Measurements from ENCODE around the gene MYL6B.
A peak's percentile ranks its signal among the peaks of the same experiment; 100 is the strongest.
"Not testable (repeated sequence)": the region's sequence is repeated elsewhere in the genome, so short reads cannot be mapped to it uniquely, and the experiment has no call there.

The MYL6B gene

GRCh38 chr12:56152132-56152755 is at the start of gene MYL6B:
MYL6B (plus strand) TSS chr12:56152587; CDS start chr12:56153919, 1,332 bp downstream.
- peak; percentile 92 for DNase-seq (ENCODE audit: low read depth)

- no peak for DNase-seq (ENCODE audit: low read depth)
These were observed 49.7 kb upstream of the MYL6B start for GRCh38 chr12:56102683-56103065.

GRCh38 chr12:56103066-56103711 is 49.2 kb upstream of the MYL6B start:
- no peak for DNase-seq (ENCODE audit: low read depth)

- no peak for DNase-seq (ENCODE audit: low read depth)
These were observed 48.6 kb upstream of the MYL6B start for GRCh38 chr12:56103823-56104108.

GRCh38 chr12:56104109-56104814 is 48.1 kb upstream of the MYL6B start, which contains the start of gene PA2G4:
PA2G4 (plus strand) TSS chr12:56104559; CDS start chr12:56104738, 179 bp downstream.
- DNase-seq (ENCODE audit: low read depth): peak; percentile 95

- peak; percentile 15 for DNase-seq (ENCODE audit: low read depth)
These were observed 47.4 kb upstream of the MYL6B start for GRCh38 chr12:56104815-56105608.

GRCh38 chr12:56105609-56105902 is 46.8 kb upstream of the MYL6B start:
- no peak for DNase-seq (ENCODE audit: low read depth)

- no peak for DNase-seq (ENCODE audit: low read depth)
These were observed 45.1 kb upstream of the MYL6B start for GRCh38 chr12:56107242-56107641.

GRCh38 chr12:56110571-56110970 is 41.8 kb upstream of the MYL6B start:
- DNase-seq (ENCODE audit: low read depth): no peak

- DNase-seq (ENCODE audit: low read depth): no peak
These were observed 38.3 kb upstream of the MYL6B start for GRCh38 chr12:56114084-56114483.

- no peak for DNase-seq (ENCODE audit: low read depth)
These were observed 37.1 kb upstream of the MYL6B start for GRCh38 chr12:56115329-56115728.

GRCh38 chr12:56116267-56117081 is 35.9 kb upstream of the MYL6B start, which contains the start of gene RPL41:
RPL41 (plus strand) TSS chr12:56116633.
- peak; percentile 90 for DNase-seq (ENCODE audit: low read depth)

GRCh38 chr12:56117082-56117706 is 35.2 kb upstream of the MYL6B start:
- DNase-seq (ENCODE audit: low read depth): not testable (repeated sequence)

- peak; percentile 96 for DNase-seq (ENCODE audit: low read depth)
These were observed 34.4 kb upstream of the MYL6B start, which contains the start of gene ZC3H10 for GRCh38 chr12:56117778-56118687. ZC3H10 (plus strand) TSS chr12:56118266; CDS start chr12:56120563, 2,297 bp downstream.

GRCh38 chr12:56118688-56119357 is 33.6 kb upstream of the MYL6B start:
- DNase-seq (ENCODE audit: low read depth): no peak

- peak; percentile 38 for DNase-seq (ENCODE audit: low read depth)
These were observed 33.0 kb upstream of the MYL6B start for GRCh38 chr12:56119361-56119796.

GRCh38 chr12:56120158-56120846 is 32.1 kb upstream of the MYL6B start:
- no peak for DNase-seq (ENCODE audit: low read depth)

GRCh38 chr12:56121204-56121870 is 31.1 kb upstream of the MYL6B start:
- no peak for DNase-seq (ENCODE audit: low read depth)
